ENCODE results near the gene FGF6. TPM values are rescaled to one million over a fixed set of nuclear protein-coding genes. Genes with fewer than 3 reads are reported as not detected.
A peak's percentile ranks its signal among the peaks of the same experiment; 100 is the strongest.

FGF6 gene
- total RNA-seq, 2 donors from 2014 or later = not detected

GRCh38 chr12:4431436-4431835 is 14.2 kb downstream of the FGF6 start:
- no peak for TF ChIP-seq CTCF (conservative IDR thresholded peaks at IDR 0.05)
- H3K4me1 Mint-ChIP-seq = peaks cover 5% of the 10 kb centered on the region
- H3K27ac Mint-ChIP-seq = no peak overlapping the region
- DNase-seq = peak; percentile 54
- no peak overlapping the region for H3K4me3 ChIP-seq (ENCODE audit: low read length)
- H3K4me1 ChIP-seq (ENCODE audit: control insufficient read depth, insufficient read depth, low read length) = no peaks in the 10 kb centered on the region
- 95 to 100% methylated on average over 1 to 4 of the region's 4 CpGs for WGBS, 2 experiments (ENCODE audit: insufficient coverage in 1 of 2, insufficient read length in 1 of 2)
- H3K36me3 ChIP-seq (ENCODE audit: control insufficient read depth, insufficient read depth, low read length) = no peaks in the 10 kb centered on the region
- H3K9me3 ChIP-seq (ENCODE audit: control insufficient read depth, low read length) = no peaks in the 10 kb centered on the region
- H3K36me3 Mint-ChIP-seq (ENCODE audit: low read depth) = no peaks in the 10 kb centered on the region
- peaks cover 55% of the 10 kb centered on the region for H3K27me3 ChIP-seq (ENCODE audit: control insufficient read depth, insufficient read depth, low read length, poor library complexity, severe bottlenecking)
- H3K27me3 Mint-ChIP-seq (ENCODE audit: insufficient read depth) = peaks cover 66% of the 10 kb centered on the region
- no peak overlapping the region for H3K27ac ChIP-seq (ENCODE audit: low read depth, low read length)
- no peak overlapping the region for H3K9ac ChIP-seq (ENCODE audit: extremely low read depth, low read length, poor library complexity, severe bottlenecking)
- no peaks in the 10 kb centered on the region for H3K9me3 Mint-ChIP-seq
- no peak overlapping the region for H3K4me3 Mint-ChIP-seq

- no peak for TF ChIP-seq CTCF (conservative IDR thresholded peaks at IDR 0.05)
- Mint-ChIP-seq H3K4me3 (no peak overlapping the region), H3K36me3 (ENCODE audit: low read depth) (no peaks in the 10 kb centered on the region), H3K4me1 (no peaks in the 10 kb centered on the region), H3K9me3 (no peaks in the 10 kb centered on the region), H3K27ac (no peak overlapping the region), H3K27me3 (ENCODE audit: insufficient read depth) (peaks cover 4% of the 10 kb centered on the region)
- 87 to 98% methylated on average over 4 to 6 of the region's 6 CpGs for WGBS, 2 experiments (ENCODE audit: insufficient coverage in 1 of 2, insufficient read length in 1 of 2)
- Histone ChIP-seq H3K36me3 (ENCODE audit: control insufficient read depth, insufficient read depth, low read length) (no peaks in the 10 kb centered on the region), H3K4me3 (ENCODE audit: low read length) (no peak overlapping the region), H3K27me3 (ENCODE audit: control insufficient read depth, insufficient read depth, low read length, poor library complexity, severe bottlenecking) (no peaks in the 10 kb centered on the region), H3K9ac (ENCODE audit: extremely low read depth, low read length, poor library complexity, severe bottlenecking) (no peak overlapping the region), H3K27ac (ENCODE audit: low read depth, low read length) (no peak overlapping the region), H3K4me1 (ENCODE audit: control insufficient read depth, insufficient read depth, low read length) (no peaks in the 10 kb centered on the region), H3K9me3 (ENCODE audit: control insufficient read depth, low read length) (no peaks in the 10 kb centered on the region)
- DNase-seq = peak; percentile 15
Observed at GRCh38 chr12:4424422-4424821, 21.2 kb downstream of the FGF6 start.

- Mint-ChIP-seq H3K4me3 (no peak overlapping the region), H3K27ac (no peak overlapping the region), H3K4me1 (no peaks in the 10 kb centered on the region), H3K36me3 (ENCODE audit: low read depth) (no peaks in the 10 kb centered on the region), H3K27me3 (ENCODE audit: insufficient read depth) (no peaks in the 10 kb centered on the region), H3K9me3 (no peaks in the 10 kb centered on the region)
- no peak overlapping the region for H3K4me3 ChIP-seq (ENCODE audit: low read length)
- H3K9me3 ChIP-seq (ENCODE audit: control insufficient read depth, low read length) = no peaks in the 10 kb centered on the region
- no peak overlapping the region for H3K9ac ChIP-seq (ENCODE audit: extremely low read depth, low read length, poor library complexity, severe bottlenecking)
- peak; percentile 34 for DNase-seq
- 84 to 94% methylated on average over 3 to 11 of the region's 11 CpGs for WGBS, 2 experiments (ENCODE audit: insufficient coverage in 1 of 2, insufficient read length in 1 of 2)
- no peaks in the 10 kb centered on the region for H3K27me3 ChIP-seq (ENCODE audit: control insufficient read depth, insufficient read depth, low read length, poor library complexity, severe bottlenecking)
- no peak overlapping the region for H3K27ac ChIP-seq (ENCODE audit: low read depth, low read length)
- H3K4me1 ChIP-seq (ENCODE audit: control insufficient read depth, insufficient read depth, low read length) = no peaks in the 10 kb centered on the region
- H3K36me3 ChIP-seq (ENCODE audit: control insufficient read depth, insufficient read depth, low read length) = no peaks in the 10 kb centered on the region
- no peak for TF ChIP-seq CTCF (conservative IDR thresholded peaks at IDR 0.05)
Observed at GRCh38 chr12:4423528-4424195, 22.0 kb downstream of the FGF6 start.

Data from endodermal cell (in vitro differentiated cells).